Activated CD4-positive, alpha-beta T cell treated with anti-CD3 and anti-CD28 coated beads, Interleukin-2, amount 50 U/mL, for 16 hours (primary cell): ENCODE data around the gene ESD.

Source experiments
- DNase-seq: peaks from one replicate; pipeline ENCODE4 v3.0.0-alpha.2; 2020

Gene ESD

DNA sequence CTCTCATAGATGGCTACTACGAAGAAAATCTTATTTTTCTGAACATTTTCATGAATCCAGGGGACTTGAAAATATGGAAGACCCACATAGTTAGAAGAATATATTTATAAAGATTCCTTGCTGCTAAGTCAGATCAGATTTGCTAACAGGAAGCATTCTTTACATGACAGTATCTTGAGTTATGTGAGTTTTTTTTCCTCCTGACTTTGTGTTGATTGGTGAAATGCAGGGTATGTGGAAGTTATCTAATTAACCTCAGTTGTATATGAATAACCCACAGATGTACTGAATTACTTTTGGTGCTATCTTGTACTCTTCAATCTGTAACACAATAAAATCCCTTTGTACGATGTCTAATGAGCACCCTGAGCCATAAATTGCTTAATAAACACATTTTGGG lies 53.8 kb downstream of the ESD start:
- no peak for DNase-seq

DNA sequence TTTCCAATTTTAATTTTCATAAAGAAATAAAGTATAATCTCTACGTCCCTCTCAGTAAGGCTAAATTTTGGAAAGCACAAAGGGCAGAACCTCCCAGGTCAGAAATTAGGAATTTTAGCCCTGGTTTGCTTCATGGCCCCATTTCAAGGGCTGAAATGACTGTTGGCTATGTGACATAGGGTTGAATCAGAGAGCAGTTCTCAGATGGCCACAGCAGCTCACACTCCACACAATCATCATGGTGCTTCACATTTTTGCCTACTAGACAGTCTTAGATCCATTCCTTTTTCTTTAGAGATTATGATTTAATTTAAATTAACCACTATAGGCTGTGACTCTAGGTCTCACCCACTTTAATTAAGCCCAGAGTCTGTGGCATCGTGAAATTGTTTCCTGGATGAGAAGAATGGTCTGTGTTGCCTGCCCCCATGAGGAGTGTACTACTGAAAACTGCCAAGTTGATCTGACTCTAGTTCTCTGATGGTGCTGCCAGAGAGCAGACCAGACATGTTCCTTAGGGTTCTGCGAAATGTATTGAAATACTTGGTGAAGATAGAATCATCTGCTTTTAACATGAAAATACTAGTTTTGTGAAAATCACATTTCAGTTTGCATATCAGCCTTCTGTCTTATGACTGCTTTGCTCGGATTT lies 57.4 kb downstream of the ESD start:
- no peak for DNase-seq

- DNase-seq: no peak
Observed at GRCh38 chr13:46738766-46739165, 58.2 kb downstream of the ESD start.

- DNase-seq: no peak
Observed at GRCh38 chr13:46738055-46738454, 58.9 kb downstream of the ESD start.

- no peak for DNase-seq
Observed at GRCh38 chr13:46736541-46737310, 60.2 kb downstream of the ESD start.

- no peak for DNase-seq
Observed at GRCh38 chr13:46735425-46735824, 61.5 kb downstream of the ESD start.

DNA sequence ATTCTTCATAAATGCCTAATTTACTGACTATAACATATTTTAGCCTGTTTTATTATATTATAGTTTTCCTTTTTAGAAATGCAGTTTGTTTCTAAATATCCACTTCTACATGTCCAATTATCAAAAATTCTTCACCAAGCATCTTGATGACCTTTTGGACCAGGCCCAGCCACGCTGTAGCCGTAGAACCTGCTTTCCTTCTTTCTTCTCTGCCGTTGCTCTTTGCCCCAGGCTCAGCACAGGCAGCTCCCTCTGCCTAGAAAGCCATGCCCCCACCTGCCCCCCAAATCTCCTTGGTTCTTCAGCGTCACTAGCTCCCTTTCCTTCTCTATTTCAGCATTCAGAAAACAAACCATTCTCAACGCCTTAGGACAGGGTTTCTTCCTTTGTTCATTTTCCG lies 65.4 kb downstream of the ESD start:
- DNase-seq: no peak

DNA sequence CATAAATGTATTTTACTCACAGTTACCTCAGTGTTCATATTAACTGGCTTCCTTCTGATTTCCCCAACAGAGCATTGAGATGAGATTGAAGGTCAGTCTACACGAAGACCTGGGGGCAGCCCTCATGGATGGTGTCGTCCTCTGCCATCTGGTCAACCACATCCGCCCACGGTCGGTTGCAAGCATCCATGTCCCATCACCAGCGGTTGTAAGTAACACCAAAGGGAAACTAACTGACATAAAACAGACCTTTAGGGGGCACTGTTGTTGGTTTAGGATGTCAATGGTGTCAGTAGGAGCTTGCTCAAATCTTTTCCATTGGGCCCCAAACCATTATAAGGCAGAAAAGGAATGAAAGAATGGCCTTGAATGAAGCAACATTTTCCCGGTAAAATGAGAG lies 68.2 kb downstream of the ESD start:
- DNase-seq: peak; percentile 36

DNA sequence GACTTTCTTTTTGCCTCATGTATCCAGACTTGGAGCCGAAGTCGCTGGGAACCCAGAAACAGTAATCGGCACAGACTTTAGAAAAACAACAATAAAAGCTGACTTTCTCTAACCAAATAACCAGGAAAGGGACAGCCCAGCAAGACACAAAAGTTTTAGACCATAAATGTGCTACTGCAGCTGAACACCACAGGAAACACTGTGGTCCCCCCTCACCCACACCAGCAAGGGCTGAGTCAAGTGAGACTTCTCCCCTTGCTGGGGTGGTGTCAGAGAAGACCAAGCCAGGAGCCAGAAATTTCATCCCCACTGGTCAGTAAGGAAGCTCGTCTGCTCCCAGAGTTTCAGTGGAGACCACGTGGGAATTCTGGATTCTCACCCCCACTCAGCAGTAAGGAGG lies 70.6 kb downstream of the ESD start:
- no peak for DNase-seq
